Cerebellar nuclear complex (tissue), 1 donor: Measurements from ENCODE around the gene GMDS.

Source experiments
- DNase-seq, 2 experiments: peaks; one replicate each; lab custom pipeline; 2025; lab: John Stamatoyannopoulos, UW

The GMDS gene

GRCh38 chr6:1587546-1587945 lies 657.9 kb downstream of the GMDS start:
- DNase-seq: no peak

GRCh38 chr6:1586861-1587450 lies 658.4 kb downstream of the GMDS start:
- no peak for DNase-seq

GRCh38 chr6:1586256-1586655 lies 659.1 kb downstream of the GMDS start:
- DNase-seq: no peak

- DNase-seq: no peak
These were observed 659.7 kb downstream of the GMDS start for GRCh38 chr6:1585669-1586049.

GRCh38 chr6:1584996-1585668 lies 660.3 kb downstream of the GMDS start:
- DNase-seq: no peak

GRCh38 chr6:1584146-1584545 lies 661.3 kb downstream of the GMDS start:
- DNase-seq: no peak

GRCh38 chr6:1581120-1581991 lies 664.0 kb downstream of the GMDS start:
- DNase-seq: no peak

- DNase-seq: no peak
These were observed 664.8 kb downstream of the GMDS start for GRCh38 chr6:1580585-1580984.

GRCh38 chr6:1580109-1580508 lies 665.3 kb downstream of the GMDS start:
- no peak for DNase-seq

GRCh38 chr6:1579096-1579495 lies 666.3 kb downstream of the GMDS start:
- DNase-seq: no peak

- no peak for DNase-seq
These were observed 667.3 kb downstream of the GMDS start for GRCh38 chr6:1577896-1578745.

GRCh38 chr6:1577146-1577680 lies 668.2 kb downstream of the GMDS start:
- DNase-seq: no peak

GRCh38 chr6:1576711-1577110 lies 668.7 kb downstream of the GMDS start:
- DNase-seq: no peak

- DNase-seq: no peak
These were observed 669.2 kb downstream of the GMDS start for GRCh38 chr6:1576166-1576565.

GRCh38 chr6:1575210-1576041 lies 670.0 kb downstream of the GMDS start:
- no peak for DNase-seq

- no peak for DNase-seq
These were observed 670.6 kb downstream of the GMDS start for GRCh38 chr6:1574890-1575209.

- no peak for DNase-seq
These were observed 671.2 kb downstream of the GMDS start for GRCh38 chr6:1574083-1574761.
